Adrenal gland (tissue), 12 donors: Measurements from ENCODE around the gene SCGB1D2. TPM values are rescaled to one million over a fixed set of nuclear protein-coding genes. Genes with fewer than 3 reads are reported as not detected.

ENCODE experiments used
- DNase-seq, 7 donors: peaks; one replicate each; pipeline ENCODE4 v3.0.0-alpha.2; 2019 to 2020
- H3K27ac ChIP-seq, 5 donors: fragments of 200-600 bp; sonication (generic) in 4 of 5; 1 replicate in 3 of 5; 2 replicates in 2 of 5; pipeline versions ENCODE4 v1.5.1 to v1.8.0; 2016 to 2020; ENCODE audit warnings: mild to moderate bottlenecking in 1 of 5
- H3K27me3 ChIP-seq: fragments of 200-600 bp; 2 replicates; pipeline ENCODE4 v1.8.0; 2021
- H3K36me3 ChIP-seq, 2 donors: fragments of 200-600 bp; replicated peaks in 1 of 2; 1 replicate in 1 of 2; 2 replicates in 1 of 2; pipeline versions ENCODE4 v1.5.1 to v1.8.0; 2018 to 2022
- H3K4me1 ChIP-seq, 2 donors: fragments of 200-600 bp; replicated peaks in 1 of 2; 1 replicate in 1 of 2; 2 replicates in 1 of 2; pipeline versions ENCODE4 v1.5.1 to v1.8.0; 2018 to 2021
- H3K4me3 ChIP-seq, 4 donors: fragments of 200-600 bp; sonication (generic) in 3 of 4; one replicate each; pipeline ENCODE4 v1.5.1; 2016 to 2018
- H3K9me3 ChIP-seq, 3 donors: fragments of 200-600 bp; sonication (generic) in 1 of 3; replicated peaks in 1 of 3; 1 replicate in 2 of 3; 2 replicates in 1 of 3; pipeline versions ENCODE4 v1.5.1 to v1.8.0; 2016 to 2021
- CTCF ChIP-seq, 6 experiments: fragments of 450-650 bp in 4 of 6; fragments of 200-600 bp in 2 of 6; sonication (generic) in 1 of 6; IDR thresholded peaks; 1 replicate in 5 of 6; 2 replicates in 1 of 6; pipeline versions ENCODE4 v1.5.1 to v1.8.0; 2016 to 2021; ENCODE audit warnings: antibody characterized with exemption in 6 of 6, mild to moderate bottlenecking in 2 of 6, moderate library complexity in 1 of 6
- POLR2A ChIP-seq, 2 donors: fragments of 450-650 bp; IDR thresholded peaks; one replicate each; pipeline ENCODE4 v1.6.1; 2017; ENCODE audit warnings: antibody characterized with exemption in 2 of 2, mild to moderate bottlenecking in 2 of 2, moderate library complexity in 1 of 2
- WGBS, 4 donors: extraction: QIAGEN DNeasy Blood & Tissue Kit in 2 of 4; methylation state at CpG; one replicate each; pipeline versions ENCODE4 v1.1.5 to v1.1.7; 2013 to 2017; 5-methylcytosine and 5-hydroxymethylcytosine counted together
- intact Hi-C, 2 donors: fragments of 100-400 bp; cut with DNase I; formaldehyde crosslinking; loops; one replicate each; pipeline versions ENCODE4 v1.14.1 to v1.15.0; 2022 to 2023
- polyA plus RNA-seq, 3 donors: library from polyadenylated mRNA; stranded (reverse); fragments of 200-250 nt in 2 of 3; fragments of 350-450 nt in 1 of 3; fragmentation: Illumina TruSeq in 1 of 3; extraction: RNeasy Lipid Tissue Mini Kit (QIAGEN cat#74804) in 1 of 3; gene quantifications; one replicate each; pipeline ENCODE4 v1.2.3, GENCODE V29; 2013 to 2014
- total RNA-seq, 9 donors: library from RNA; depleted of rRNA in 4 of 9; stranded (reverse); fragments of >200 nt in 4 of 9; fragments of 120-200 nt in 1 of 9; fragmentation: NEBNext Ultra II Directional in 1 of 9; extraction: Animal tissue kit (Norgen Biotek cat#: 25700) in 1 of 9; gene quantifications; one replicate each; pipeline versions ENCODE4 v1.1.0 to v1.2.4, GENCODE V29; 2013 to 2023
- donor health status: healthy with polysubstance abuse.
- donor health status: Bipolar disorder and iron deficiency.
- donor health status: DM: yes; HTN: yes; CAD: no.
- donor health status: DM: no; HTN: no; CAD: no.
- donor health status: DM: no; HTN: no; CAD: no.
- donor health status: DM: yes; HTN: yes; CAD: no.

SCGB1D2 gene
- total and polyA plus RNA-seq, 12 donors, result 0.54 to 13.3 (median 3.4) TPM; not detected in 5

DNA sequence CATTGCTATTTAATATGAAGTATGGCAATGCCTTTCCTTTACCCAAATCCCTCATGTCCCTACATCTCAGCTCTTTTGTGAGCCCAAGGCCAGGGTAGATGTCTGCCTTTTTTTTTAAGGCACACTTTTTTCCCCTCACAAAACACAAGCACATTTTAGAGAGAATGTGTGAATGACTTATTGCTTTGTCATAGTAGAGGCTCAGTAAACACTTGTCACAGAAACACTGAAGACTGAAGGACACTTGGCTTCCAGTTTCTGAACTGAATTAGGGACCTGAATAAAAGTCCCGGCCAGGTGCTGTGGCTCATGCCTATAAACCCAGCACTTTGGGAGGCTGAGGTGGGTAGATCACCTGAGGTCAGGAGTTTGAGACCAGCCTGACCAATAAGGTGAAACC is 25.0 kb downstream of the SCGB1D2 start:
- H3K4me3 ChIP-seq, result no peak overlapping the region
- intact Hi-C loops, result no loop called here
- H3K27me3 ChIP-seq, result peaks cover 4% of the 10 kb centered on the region
- no peak for TF ChIP-seq CTCF (IDR thresholded peaks at IDR 0.05)
- no peak for TF ChIP-seq POLR2A (IDR thresholded peaks at IDR 0.05)
- H3K36me3 ChIP-seq, result no peaks in the 10 kb centered on the region
- no peaks in the 10 kb centered on the region for H3K9me3 ChIP-seq
- DNase-seq, result no peak
- H3K27ac ChIP-seq, result no peak overlapping the region
- H3K4me1 ChIP-seq, result no peaks in the 10 kb centered on the region
- WGBS, 4 donors, result 73 to 91% (median 85%) methylated on average over 1 of the region's 1 CpG

GRCh38 chr11:62267576-62267975 is 25.5 kb downstream of the SCGB1D2 start:
- 79 to 94% (median 84%) methylated on average over 3 of the region's 3 CpGs for WGBS, 4 donors
- H3K4me1 ChIP-seq, result no peaks in the 10 kb centered on the region
- no peak for DNase-seq
- no peak for TF ChIP-seq POLR2A (IDR thresholded peaks at IDR 0.05)
- no peak for TF ChIP-seq CTCF (IDR thresholded peaks at IDR 0.05)
- no peaks in the 10 kb centered on the region for H3K9me3 ChIP-seq
- intact Hi-C loops, result no loop called here
- no peak overlapping the region for H3K4me3 ChIP-seq
- H3K27me3 ChIP-seq, result peaks cover 4% of the 10 kb centered on the region
- no peaks in the 10 kb centered on the region for H3K36me3 ChIP-seq
- no peak overlapping the region for H3K27ac ChIP-seq

DNA sequence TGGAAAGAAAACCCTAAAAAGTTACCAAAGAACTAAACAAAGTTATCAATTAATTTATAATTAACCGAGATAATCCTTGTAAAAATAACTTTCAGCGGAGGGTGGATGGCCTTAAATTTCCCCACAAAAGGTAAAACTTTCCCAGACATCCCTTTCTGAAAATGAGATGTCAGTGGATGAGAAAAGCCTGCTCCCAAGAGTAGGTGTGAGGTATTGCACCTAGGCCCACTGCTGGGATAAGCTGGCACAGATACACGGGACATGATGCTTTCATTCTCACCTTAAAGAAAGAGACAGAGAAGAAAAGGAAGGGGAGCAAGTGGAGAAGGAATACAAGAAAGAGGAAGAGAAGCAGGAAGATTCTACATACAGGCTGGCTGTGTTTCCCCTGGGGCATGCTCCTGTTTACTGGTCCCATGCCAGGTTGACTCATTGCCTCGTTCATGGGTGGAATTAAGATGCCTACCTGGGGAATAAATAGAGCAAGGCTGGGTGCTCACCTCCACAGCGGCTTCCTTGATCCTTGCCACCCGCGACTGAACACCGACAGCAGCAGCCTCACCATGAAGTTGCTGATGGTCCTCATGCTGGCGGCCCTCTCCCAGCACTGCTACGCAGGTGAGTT is 27.7 kb downstream of the SCGB1D2 start, which contains the start of gene SCGB2A2:
Gene SCGB2A2 (plus strand): TSS at position 505 of the 625 bp plus-strand sequence. CDS start 59 bp downstream, at position 564.
- DNase-seq, result peak in 1 of 7 donors; percentile 13
- H3K9me3 ChIP-seq, result no peaks in the 10 kb centered on the region
- H3K4me1 ChIP-seq, result no peaks in the 10 kb centered on the region
- peaks cover 4% of the 10 kb centered on the region for H3K27me3 ChIP-seq
- no peak for TF ChIP-seq CTCF (IDR thresholded peaks at IDR 0.05)
- no peak for TF ChIP-seq POLR2A (IDR thresholded peaks at IDR 0.05)
- H3K36me3 ChIP-seq, result no peaks in the 10 kb centered on the region
- H3K27ac ChIP-seq, result no peak within 1 kb of the TSS
- no peak within 1 kb of the TSS for H3K4me3 ChIP-seq
- intact Hi-C loops, result no loop called here
- 60 to 73% (median 68%) methylated on average over 8 to 10 of the region's 10 CpGs for WGBS, 4 donors

DNA sequence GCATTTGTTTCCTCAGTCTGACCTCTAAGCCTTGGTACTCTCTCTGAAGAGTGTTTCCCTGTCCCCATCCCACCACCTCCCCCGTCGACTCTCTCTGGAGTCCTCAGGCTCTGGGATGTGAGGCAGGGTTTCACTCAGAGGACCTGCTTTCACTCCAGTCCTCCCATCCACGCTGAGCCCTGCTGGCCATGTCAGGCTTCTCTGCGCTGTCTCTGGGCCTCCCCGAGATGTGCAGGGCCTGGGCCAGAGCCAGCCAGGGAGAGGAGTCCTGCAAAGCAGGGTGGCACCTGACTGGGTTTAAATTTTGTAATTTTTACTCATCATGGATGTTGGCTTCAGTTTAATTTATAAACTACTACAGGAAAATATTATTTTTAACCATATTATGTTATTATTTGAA is 31.2 kb downstream of the SCGB1D2 start:
- Histone ChIP-seq H3K4me1 (no peaks in the 10 kb centered on the region), H3K27me3 (peaks cover 4% of the 10 kb centered on the region), H3K36me3 (no peaks in the 10 kb centered on the region), H3K9me3 (no peaks in the 10 kb centered on the region), H3K4me3 (no peak overlapping the region), H3K27ac (no peak overlapping the region)
- 73 to 86% (median 81%) methylated on average over 5 of the region's 5 CpGs for WGBS, 4 donors
- TF ChIP-seq CTCF (IDR thresholded peaks at IDR 0.05) (no peak), POLR2A (IDR thresholded peaks at IDR 0.05) (no peak)
- no peak for DNase-seq
- intact Hi-C loops, result no loop called here
